ENCODE results near the gene EPB42. TPM values are rescaled to one million over a fixed set of nuclear protein-coding genes. Genes with fewer than 3 reads are reported as not detected.
A peak's percentile ranks its signal among the peaks of the same experiment; 100 is the strongest.

EPB42 gene
- total and polyA plus RNA-seq, 4 donors: 0.03 to 11.1 (median 0.18) TPM; not detected in 1

GRCh38 chr15:43235536-43235935, 14.7 kb upstream of the EPB42 start:
- Histone ChIP-seq H3K4me3 (no peak overlapping the region), H3K4me1 (ENCODE audit: control insufficient read depth in 5 of 5, insufficient read depth in 5 of 5, low read length in 5 of 5) (peaks cover 0 to 3% (median 0%) of the 10 kb centered on the region in 5 donors), H3K9me3 (ENCODE audit: control insufficient read depth in 4 of 4, insufficient read depth in 3 of 4, low read length in 3 of 4) (peaks cover 0 to 2% (median 0%) of the 10 kb centered on the region in 4 donors), H3K36me3 (ENCODE audit: control insufficient read depth in 4 of 4, insufficient read depth in 4 of 4, low read length in 4 of 4) (no peaks in the 10 kb centered on the region), H3K9ac (ENCODE audit: insufficient read depth in 1 of 2, low read length in 2 of 2) (no peak overlapping the region), H3K27me3 (ENCODE audit: control insufficient read depth in 3 of 3, insufficient read depth in 3 of 3, low read length in 2 of 3) (no peaks in the 10 kb centered on the region), H3K27ac (ENCODE audit: low read depth in 1 of 2, low read length in 1 of 2) (no peak overlapping the region)
- DNase-seq (no peak), ATAC-seq (ENCODE audit: insufficient read depth, low FRiP score) (no peak)
- WGBS, 2 donors: 93% methylated on average over 6 of the region's 6 CpGs
- no peak for TF ChIP-seq CTCF (IDR thresholded peaks at IDR 0.05; ENCODE audit: control extremely low read depth, extremely low read depth)

- Histone ChIP-seq H3K9me3 (ENCODE audit: control insufficient read depth in 4 of 4, insufficient read depth in 3 of 4, low read length in 3 of 4) (peaks cover 0 to 2% (median 0%) of the 10 kb centered on the region in 4 donors), H3K4me3 (no peak overlapping the region), H3K4me1 (ENCODE audit: control insufficient read depth in 5 of 5, insufficient read depth in 5 of 5, low read length in 5 of 5) (peaks cover 0 to 4% (median 0%) of the 10 kb centered on the region in 5 donors), H3K27me3 (ENCODE audit: control insufficient read depth in 3 of 3, insufficient read depth in 3 of 3, low read length in 2 of 3) (no peaks in the 10 kb centered on the region), H3K9ac (ENCODE audit: insufficient read depth in 1 of 2, low read length in 2 of 2) (no peak overlapping the region), H3K36me3 (ENCODE audit: control insufficient read depth in 4 of 4, insufficient read depth in 4 of 4, low read length in 4 of 4) (no peaks in the 10 kb centered on the region), H3K27ac (ENCODE audit: low read depth in 1 of 2, low read length in 1 of 2) (no peak overlapping the region)
- ATAC-seq (ENCODE audit: insufficient read depth, low FRiP score) (no peak), DNase-seq (no peak)
- no peak for TF ChIP-seq CTCF (IDR thresholded peaks at IDR 0.05; ENCODE audit: control extremely low read depth, extremely low read depth)
- WGBS, 2 donors: 90 to 96% methylated on average over 3 of the region's 3 CpGs
These were observed 11.6 kb upstream of the EPB42 start for GRCh38 chr15:43232289-43232874.

GRCh38 chr15:43230640-43231115, 9.9 kb upstream of the EPB42 start:
- no peak for ATAC-seq (ENCODE audit: insufficient read depth, low FRiP score)
- 16 to 30% methylated on average over 2 of the region's 2 CpGs for WGBS, 2 donors
- Histone ChIP-seq H3K27ac (ENCODE audit: low read depth in 1 of 2, low read length in 1 of 2) (peak overlapping the region in 1 of 2 donors; percentile 24), H3K9me3 (ENCODE audit: control insufficient read depth in 4 of 4, insufficient read depth in 3 of 4, low read length in 3 of 4) (peaks cover 0 to 2% (median 0%) of the 10 kb centered on the region in 4 donors), H3K36me3 (ENCODE audit: control insufficient read depth in 4 of 4, insufficient read depth in 4 of 4, low read length in 4 of 4) (no peaks in the 10 kb centered on the region), H3K9ac (ENCODE audit: insufficient read depth in 1 of 2, low read length in 2 of 2) (no peak overlapping the region), H3K27me3 (ENCODE audit: control insufficient read depth in 3 of 3, insufficient read depth in 3 of 3, low read length in 2 of 3) (no peaks in the 10 kb centered on the region), H3K4me1 (ENCODE audit: control insufficient read depth in 5 of 5, insufficient read depth in 5 of 5, low read length in 5 of 5) (peaks cover 0 to 4% (median 0%) of the 10 kb centered on the region in 5 donors), H3K4me3 (no peak overlapping the region)
- no peak for DNase-seq
- TF ChIP-seq CTCF (IDR thresholded peaks at IDR 0.05; ENCODE audit: control extremely low read depth, extremely low read depth): no peak
